Measurements from ENCODE around the gene SNCA.

DNA sequence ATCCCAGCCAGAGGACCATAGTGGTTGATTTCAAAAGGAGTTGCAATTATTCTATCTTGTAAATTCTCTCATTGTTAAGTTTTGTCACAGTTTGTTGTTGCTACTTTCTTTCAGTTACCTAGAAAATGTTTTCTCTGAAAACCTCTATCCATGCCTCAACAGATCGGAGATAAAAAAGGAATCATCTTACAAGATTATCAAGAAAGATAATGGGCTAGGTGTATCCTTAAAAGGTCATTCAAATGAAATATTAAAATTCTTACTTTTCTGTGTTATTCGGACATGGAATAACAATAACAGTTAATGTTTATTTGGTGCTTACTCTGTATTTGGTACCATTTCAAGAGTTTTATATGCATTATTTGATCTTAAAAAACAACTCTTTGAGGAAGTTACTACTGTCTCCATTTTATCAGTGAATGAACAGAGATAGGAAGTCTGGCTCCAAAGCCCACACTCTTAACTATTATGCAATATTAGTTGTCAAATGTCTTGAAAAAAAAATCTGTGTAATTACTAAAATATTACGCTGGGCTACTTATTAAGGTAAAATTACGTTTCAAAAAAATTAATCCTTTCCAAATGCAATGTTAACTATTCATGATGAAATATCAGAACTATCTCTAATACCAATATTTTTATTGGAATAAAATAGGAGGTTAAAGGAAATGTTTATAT, 97.5 kb downstream of the SNCA start:
- TF ChIP-seq ZNF76 (tag by site-specific recombination; IDR thresholded peaks at IDR 0.05; ENCODE audit: borderline replicate concordance, low read depth) (no peak), SP7 (tag by site-specific recombination; IDR thresholded peaks at IDR 0.05) (no peak), TRIM28 (IDR thresholded peaks at IDR 0.05; ENCODE audit: borderline replicate concordance, low read length) (no peak), ZNF211 (tag by site-specific recombination; IDR thresholded peaks at IDR 0.05; ENCODE audit: low read depth) (no peak), ZNF239 (tag by site-specific recombination; IDR thresholded peaks at IDR 0.05) (no peak), KLF9 (tag by site-specific recombination; IDR thresholded peaks at IDR 0.05; ENCODE audit: low read depth) (no peak), ZNF174 (tag by site-specific recombination; IDR thresholded peaks at IDR 0.05) (no peak)
- TF ChIP-seq, protein P1, sequence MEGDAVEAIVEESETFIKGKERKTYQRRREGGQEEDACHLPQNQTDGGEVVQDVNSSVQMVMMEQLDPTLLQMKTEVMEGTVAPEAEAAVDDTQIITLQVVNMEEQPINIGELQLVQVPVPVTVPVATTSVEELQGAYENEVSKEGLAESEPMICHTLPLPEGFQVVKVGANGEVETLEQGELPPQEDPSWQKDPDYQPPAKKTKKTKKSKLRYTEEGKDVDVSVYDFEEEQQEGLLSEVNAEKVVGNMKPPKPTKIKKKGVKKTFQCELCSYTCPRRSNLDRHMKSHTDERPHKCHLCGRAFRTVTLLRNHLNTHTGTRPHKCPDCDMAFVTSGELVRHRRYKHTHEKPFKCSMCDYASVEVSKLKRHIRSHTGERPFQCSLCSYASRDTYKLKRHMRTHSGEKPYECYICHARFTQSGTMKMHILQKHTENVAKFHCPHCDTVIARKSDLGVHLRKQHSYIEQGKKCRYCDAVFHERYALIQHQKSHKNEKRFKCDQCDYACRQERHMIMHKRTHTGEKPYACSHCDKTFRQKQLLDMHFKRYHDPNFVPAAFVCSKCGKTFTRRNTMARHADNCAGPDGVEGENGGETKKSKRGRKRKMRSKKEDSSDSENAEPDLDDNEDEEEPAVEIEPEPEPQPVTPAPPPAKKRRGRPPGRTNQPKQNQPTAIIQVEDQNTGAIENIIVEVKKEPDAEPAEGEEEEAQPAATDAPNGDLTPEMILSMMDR (tag by site-specific recombination; IDR thresholded peaks at IDR 0.05) = no peak
- TF ChIP-seq, protein P2, sequence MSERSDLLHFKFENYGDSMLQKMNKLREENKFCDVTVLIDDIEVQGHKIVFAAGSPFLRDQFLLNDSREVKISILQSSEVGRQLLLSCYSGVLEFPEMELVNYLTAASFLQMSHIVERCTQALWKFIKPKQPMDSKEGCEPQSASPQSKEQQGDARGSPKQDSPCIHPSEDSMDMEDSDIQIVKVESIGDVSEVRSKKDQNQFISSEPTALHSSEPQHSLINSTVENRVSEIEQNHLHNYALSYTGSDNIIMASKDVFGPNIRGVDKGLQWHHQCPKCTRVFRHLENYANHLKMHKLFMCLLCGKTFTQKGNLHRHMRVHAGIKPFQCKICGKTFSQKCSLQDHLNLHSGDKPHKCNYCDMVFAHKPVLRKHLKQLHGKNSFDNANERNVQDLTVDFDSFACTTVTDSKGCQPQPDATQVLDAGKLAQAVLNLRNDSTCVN (tag by site-specific recombination; optimal IDR thresholded peaks at IDR 0.05) = no peak
- TF ChIP-seq, protein P3, sequence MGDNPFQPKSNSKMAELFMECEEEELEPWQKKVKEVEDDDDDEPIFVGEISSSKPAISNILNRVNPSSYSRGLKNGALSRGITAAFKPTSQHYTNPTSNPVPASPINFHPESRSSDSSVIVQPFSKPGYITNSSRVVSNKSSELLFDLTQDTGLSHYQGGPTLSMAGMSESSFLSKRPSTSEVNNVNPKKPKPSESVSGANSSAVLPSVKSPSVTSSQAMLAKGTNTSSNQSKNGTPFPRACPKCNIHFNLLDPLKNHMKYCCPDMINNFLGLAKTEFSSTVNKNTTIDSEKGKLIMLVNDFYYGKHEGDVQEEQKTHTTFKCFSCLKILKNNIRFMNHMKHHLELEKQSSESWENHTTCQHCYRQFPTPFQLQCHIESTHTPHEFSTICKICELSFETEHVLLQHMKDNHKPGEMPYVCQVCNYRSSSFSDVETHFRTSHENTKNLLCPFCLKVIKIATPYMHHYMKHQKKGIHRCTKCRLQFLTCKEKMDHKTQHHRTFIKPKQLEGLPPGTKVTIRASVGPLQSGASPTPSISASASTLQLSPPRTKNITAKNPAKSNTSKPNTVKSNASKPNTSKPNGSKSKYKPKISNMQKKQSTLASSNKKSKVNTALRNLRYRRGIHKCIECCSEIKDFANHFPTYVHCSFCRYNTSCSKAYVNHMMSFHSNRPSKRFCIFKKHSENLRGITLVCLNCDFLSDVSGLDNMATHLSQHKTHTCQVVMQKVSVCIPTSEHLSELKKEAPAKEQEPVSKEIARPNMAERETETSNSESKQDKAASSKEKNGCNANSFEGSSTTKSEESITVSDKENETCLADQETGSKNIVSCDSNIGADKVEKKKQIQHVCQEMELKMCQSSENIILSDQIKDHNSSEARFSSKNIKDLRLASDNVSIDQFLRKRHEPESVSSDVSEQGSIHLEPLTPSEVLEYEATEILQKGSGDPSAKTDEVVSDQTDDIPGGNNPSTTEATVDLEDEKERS (tag by site-specific recombination; IDR thresholded peaks at IDR 0.05) = no peak
- TF ChIP-seq, protein P4, sequence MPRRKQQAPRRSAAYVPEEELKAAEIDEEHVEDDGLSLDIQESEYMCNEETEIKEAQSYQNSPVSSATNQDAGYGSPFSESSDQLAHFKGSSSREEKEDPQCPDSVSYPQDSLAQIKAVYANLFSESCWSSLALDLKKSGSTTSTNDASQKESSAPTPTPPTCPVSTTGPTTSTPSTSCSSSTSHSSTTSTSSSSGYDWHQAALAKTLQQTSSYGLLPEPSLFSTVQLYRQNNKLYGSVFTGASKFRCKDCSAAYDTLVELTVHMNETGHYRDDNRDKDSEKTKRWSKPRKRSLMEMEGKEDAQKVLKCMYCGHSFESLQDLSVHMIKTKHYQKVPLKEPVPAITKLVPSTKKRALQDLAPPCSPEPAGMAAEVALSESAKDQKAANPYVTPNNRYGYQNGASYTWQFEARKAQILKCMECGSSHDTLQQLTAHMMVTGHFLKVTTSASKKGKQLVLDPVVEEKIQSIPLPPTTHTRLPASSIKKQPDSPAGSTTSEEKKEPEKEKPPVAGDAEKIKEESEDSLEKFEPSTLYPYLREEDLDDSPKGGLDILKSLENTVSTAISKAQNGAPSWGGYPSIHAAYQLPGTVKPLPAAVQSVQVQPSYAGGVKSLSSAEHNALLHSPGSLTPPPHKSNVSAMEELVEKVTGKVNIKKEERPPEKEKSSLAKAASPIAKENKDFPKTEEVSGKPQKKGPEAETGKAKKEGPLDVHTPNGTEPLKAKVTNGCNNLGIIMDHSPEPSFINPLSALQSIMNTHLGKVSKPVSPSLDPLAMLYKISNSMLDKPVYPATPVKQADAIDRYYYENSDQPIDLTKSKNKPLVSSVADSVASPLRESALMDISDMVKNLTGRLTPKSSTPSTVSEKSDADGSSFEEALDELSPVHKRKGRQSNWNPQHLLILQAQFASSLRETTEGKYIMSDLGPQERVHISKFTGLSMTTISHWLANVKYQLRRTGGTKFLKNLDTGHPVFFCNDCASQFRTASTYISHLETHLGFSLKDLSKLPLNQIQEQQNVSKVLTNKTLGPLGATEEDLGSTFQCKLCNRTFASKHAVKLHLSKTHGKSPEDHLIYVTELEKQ (tag by site-specific recombination; IDR thresholded peaks at IDR 0.05; ENCODE audit: borderline replicate concordance) = no peak

Data from HEK293 (cell line).